ENCODE results near the gene IGF1R.
"Not testable (repeated sequence)": the region's sequence is repeated elsewhere in the genome, so short reads cannot be mapped to it uniquely, and the experiment has no call there.

The IGF1R gene
- 11.2 to 18.9 reads per million in 2 donors for total RNA-seq

GRCh38 chr15:98647774-98648653, at the start of gene IGF1R:
Gene IGF1R, plus strand, starts transcription at chr15:98648539. Its CDS starts 1,043 bp downstream, at chr15:98649582.
- peak; percentile 48 to 94 (median 70) for DNase-seq

- DNase-seq: peak in 1 of 5 experiments; percentile 64
Measured at GRCh38 chr15:98599909-98600691, 48.2 kb upstream of the IGF1R start.

GRCh38 chr15:98604983-98605382, 43.4 kb upstream of the IGF1R start:
- no peak for DNase-seq

- DNase-seq: no peak
Measured at GRCh38 chr15:98609144-98609852, 39.0 kb upstream of the IGF1R start.

GRCh38 chr15:98610991-98611390, 37.3 kb upstream of the IGF1R start:
- no peak for DNase-seq

GRCh38 chr15:98611808-98612207, 36.5 kb upstream of the IGF1R start:
- no peak for DNase-seq

GRCh38 chr15:98612490-98613110, 35.7 kb upstream of the IGF1R start:
- no peak for DNase-seq

- DNase-seq: no peak
Measured at GRCh38 chr15:98614681-98615080, 33.7 kb upstream of the IGF1R start.

- no peak for DNase-seq
Measured at GRCh38 chr15:98616397-98616796, 31.9 kb upstream of the IGF1R start.

GRCh38 chr15:98617328-98617980, 30.9 kb upstream of the IGF1R start:
- DNase-seq: no peak

- not testable (repeated sequence) for DNase-seq
Measured at GRCh38 chr15:98618576-98618975, 29.8 kb upstream of the IGF1R start.

GRCh38 chr15:98620020-98620419, 28.3 kb upstream of the IGF1R start:
- DNase-seq: no peak

GRCh38 chr15:98621021-98621420, 27.3 kb upstream of the IGF1R start:
- DNase-seq: no peak

GRCh38 chr15:98625614-98626013, 22.7 kb upstream of the IGF1R start:
- DNase-seq: no peak

- no peak for DNase-seq
Measured at GRCh38 chr15:98626153-98626552, 22.2 kb upstream of the IGF1R start.

GRCh38 chr15:98628216-98628615, 20.1 kb upstream of the IGF1R start:
- no peak for DNase-seq

- no peak for DNase-seq
Measured at GRCh38 chr15:98635848-98636247, 12.5 kb upstream of the IGF1R start.

GRCh38 chr15:98643115-98643514, 5.2 kb upstream of the IGF1R start:
- DNase-seq: no peak

GRCh38 chr15:98646546-98647025, 1.8 kb upstream of the IGF1R start:
- no peak for DNase-seq

GRCh38 chr15:98647026-98647773, 1.1 kb upstream of the IGF1R start:
- peak; percentile 25 to 72 (median 38) for DNase-seq

All from T-helper 2 cell (primary cell).